H1 (cell line): ENCODE results near the gene RPL7A. TPM values are rescaled to one million over a fixed set of nuclear protein-coding genes. Genes with fewer than 3 reads are reported as not detected.

Experiments
- ASH2L ChIP-seq: fragments of 200-600, 300-600 bp; sonication (generic); IDR thresholded peaks from one replicate; pipeline ENCODE4 v1.7.1; 2017; ENCODE audit warnings: low read length
- CHD7 ChIP-seq: fragments of 300-600 bp; sonication (generic); IDR thresholded peaks from 2 replicates; pipeline ENCODE4 v1.7.1; 2012; ENCODE audit warnings: low read length, moderate library complexity, mild to moderate bottlenecking, inconsistent platforms; ENCODE audit not compliant: insufficient replicate concordance
- KDM5A ChIP-seq: fragments of 200-600 bp; IDR thresholded peaks from 2 replicates; pipeline ENCODE4 v1.7.1; 2012; ENCODE audit warnings: mild to moderate bottlenecking, low read length, inconsistent platforms, mixed read lengths
- NRF1 ChIP-seq: IDR thresholded peaks from 2 replicates; pipeline ENCODE4 v1.6.1; 2011; ENCODE audit warnings: mild to moderate bottlenecking, low read depth, low read length, improper control_type of control experiment
- RNF2 ChIP-seq: fragments of 200-900, 300-1000 bp; sonication (generic); IDR thresholded peaks from 2 replicates; pipeline ENCODE4 v1.7.1; 2016; ENCODE audit warnings: borderline replicate concordance, low read depth, mild to moderate bottlenecking, antibody characterized with exemption, low read length; ENCODE audit not compliant: poor library complexity, severe bottlenecking; ENCODE audit errors: missing control alignments
- TBP ChIP-seq: IDR thresholded peaks from 2 replicates; pipeline ENCODE4 v1.6.1; 2011; ENCODE audit warnings: low read depth, low read length, improper control_type of control experiment
- USF2 ChIP-seq: IDR thresholded peaks from 2 replicates; pipeline ENCODE4 v1.6.1; 2011; ENCODE audit warnings: low read length, improper control_type of control experiment
- ZNF274 ChIP-seq: IDR thresholded peaks from 2 replicates; pipeline ENCODE4 v1.7.0; 2012; ENCODE audit warnings: low read length, borderline replicate concordance; ENCODE audit errors: extremely low read depth
- polyA plus RNA-seq, 7 experiments: library from polyadenylated mRNA; depleted of rRNA in 3 of 7; stranded (reverse) in 5 of 7; unstranded in 2 of 7; fragments of >200 nt in 5 of 7; fragments of 200-250 nt in 2 of 7; gene quantifications; 1 replicate in 5 of 7; 2 replicates in 1 of 7; 4 replicates in 1 of 7; pipeline versions ENCODE4 v1.2.1 to v1.2.3, GENCODE V29; 2011 to 2013; ENCODE audit warnings: missing spikeins in 2 of 7, mixed read lengths in 2 of 7
- total RNA-seq: library from RNA; stranded (reverse); fragmentation: NEBNext Ultra II Directional; extraction: Animal tissue kit (Norgen Biotek cat#: 25700); gene quantifications from 2 replicates; pipeline ENCODE4 v1.2.1, GENCODE V29; 2021

Gene RPL7A
- total and polyA plus RNA-seq, 2 of the 8 experiments (the other 6 are each of a cell fraction or from before 2014, with no cell fraction given): 2,578 to 2,783 TPM

- no peak for TF ChIP-seq CHD7
- TF ChIP-seq USF2: peak; percentile 31; the same call in 1 of the 2 replicates
- no peak for TF ChIP-seq NRF1
- no peak for TF ChIP-seq RNF2
- TF ChIP-seq ASH2L: peak; percentile 43
- TF ChIP-seq TBP: peak; percentile 74
- no peak for TF ChIP-seq ZNF274
- TF ChIP-seq KDM5A: peak; percentile 63
Observed at GRCh38 chr9:133335924-133336811, 11.8 kb upstream of the RPL7A start, which contains the start of gene SURF6 (continued).
